PC-9 (cell line): ENCODE data around the gene SLC35F3. TPM values are rescaled to one million over a fixed set of nuclear protein-coding genes. Genes with fewer than 3 reads are reported as not detected.

ENCODE experiments used
- BruUV-seq: library from RNA; stranded (reverse); fragments of 400-500 nt; replicated peaks from 2 replicates; lab custom pipeline; 2021; lab: Mats Ljungman, UMichigan
- CTCF ChIA-PET: fragments of 300-600 bp; sonication (Branson Sonifier 250); formaldehyde crosslinking; loops from one replicate; lab custom pipeline; 2022; ENCODE audit warnings: antibody characterized with exemption; lab: Charles Lee
- POLR2A ChIA-PET: fragments of 300-600 bp; sonication (Branson Sonifier 250); formaldehyde crosslinking; loops from one replicate; lab custom pipeline; 2022; ENCODE audit warnings: antibody characterized with exemption; ENCODE audit not compliant: unreplicated experiment; lab: Charles Lee
- DNase-seq, 2 experiments: peaks; one replicate each; pipeline versions ENCODE4 v3.0.0 to v3.0.0-alpha.2; 2015 to 2022; ENCODE audit warnings: mixed read lengths in 1 of 2
- H2AFZ ChIP-seq: fragments of 200-600 bp; sonication (generic); 2 replicates; pipeline ENCODE4 v1.8.1; 2017; ENCODE audit warnings: antibody characterized with exemption
- H3F3A ChIP-seq: fragments of 200-600 bp; sonication (generic); 2 replicates; pipeline ENCODE4 v1.8.1; 2017; ENCODE audit warnings: antibody characterized with exemption, mild to moderate bottlenecking, low read depth; ENCODE audit not compliant: insufficient read depth
- H3K27ac ChIP-seq: fragments of 200-600 bp; sonication (generic); 2 replicates; pipeline ENCODE4 v1.6.1; 2016; ENCODE audit warnings: mixed run types
- H3K27me3 ChIP-seq: fragments of 200-600 bp; sonication (generic); 2 replicates; pipeline ENCODE4 v1.6.1; 2016; ENCODE audit warnings: low read depth, mixed run types; ENCODE audit not compliant: insufficient read depth
- H3K36me3 ChIP-seq: fragments of 200-600 bp; sonication (generic); 2 replicates; pipeline ENCODE4 v1.6.1; 2016; ENCODE audit warnings: low read depth, mixed run types
- H3K4me1 ChIP-seq: fragments of 200-600 bp; sonication (generic); replicated peaks from 2 replicates; pipeline ENCODE4 v1.6.1; 2016; ENCODE audit warnings: mixed run types; ENCODE audit not compliant: insufficient read depth
- H3K4me2 ChIP-seq: fragments of 200-600 bp; sonication (generic); 2 replicates; pipeline ENCODE4 v1.6.1; 2017; ENCODE audit warnings: mixed run types
- H3K4me3 ChIP-seq: fragments of 200-600 bp; sonication (generic); 2 replicates; pipeline ENCODE4 v1.6.1; 2016; ENCODE audit warnings: mixed run types
- H3K79me2 ChIP-seq: fragments of 200-600 bp; sonication (generic); 2 replicates; pipeline ENCODE4 v1.6.1; 2017; ENCODE audit warnings: low read depth, mixed run types
- H3K9me2 ChIP-seq: fragments of 200-600 bp; sonication (generic); 2 replicates; pipeline ENCODE4 v1.8.1; 2017; ENCODE audit warnings: mild to moderate bottlenecking; ENCODE audit not compliant: insufficient read depth
- H3K9me3 ChIP-seq: fragments of 200-600 bp; sonication (generic); 2 replicates; pipeline ENCODE4 v1.8.1; 2016; ENCODE audit warnings: low read depth; ENCODE audit not compliant: insufficient read depth
- H4K20me1 ChIP-seq: fragments of 200-600 bp; sonication (generic); 2 replicates; pipeline ENCODE4 v1.8.1; 2017; ENCODE audit not compliant: insufficient read depth
- CTCF ChIP-seq: fragments of 200-600 bp; sonication (generic); conservative IDR thresholded peaks from 2 replicates; pipeline ENCODE4 v1.6.1; 2017; ENCODE audit warnings: mixed run types, antibody characterized with exemption, mild to moderate bottlenecking, moderate library complexity
- EZH2 ChIP-seq: fragments of 200-600 bp; sonication (generic); IDR thresholded peaks from 2 replicates; pipeline ENCODE4 v1.8.0; 2017; ENCODE audit warnings: antibody characterized with exemption, low read depth
- intact Hi-C: fragments of 100-400 bp; cut with micrococcal nuclease; formaldehyde crosslinking; loops from one replicate; pipeline ENCODE4 v1.10.0; 2022; ENCODE audit not compliant: unreplicated experiment
- total RNA-seq: library from RNA; stranded (reverse); gene quantifications from 2 replicates; pipeline ENCODE4 v1.2.3, GENCODE V29; 2021

Gene SLC35F3
- total RNA-seq, 1 experiment from 2014 or later, result 6.1 TPM

DNA sequence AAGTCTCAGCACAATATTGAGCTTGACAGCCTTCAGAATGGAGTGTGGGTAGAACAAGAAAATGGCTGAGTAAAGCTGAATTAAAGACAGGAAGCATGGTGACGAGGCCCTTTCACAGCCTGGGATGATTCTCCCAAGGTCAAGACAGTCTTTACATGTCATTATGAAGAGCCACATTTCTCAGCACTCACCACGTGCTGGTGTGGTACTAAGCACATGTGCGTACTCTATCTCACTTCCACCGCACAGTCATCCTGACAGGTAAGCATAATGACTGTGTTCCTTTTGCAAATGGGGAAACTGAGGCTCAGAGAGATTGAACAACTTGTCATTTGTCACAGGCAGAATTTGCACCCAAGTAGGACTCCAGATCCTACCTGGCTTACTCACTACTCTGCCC is 376.0 kb downstream of the SLC35F3 start:
- H3K4me1 ChIP-seq, result no peaks in the 10 kb centered on the region
- no peaks in the 10 kb centered on the region for H3K9me3 ChIP-seq
- no peak overlapping the region for H2AFZ ChIP-seq
- no TSS peak for BruUV-seq
- H3K27me3 ChIP-seq, result no peaks in the 10 kb centered on the region
- no peak overlapping the region for H3K4me2 ChIP-seq
- CTCF ChIA-PET, result no interaction called here
- no peak for DNase-seq
- H4K20me1 ChIP-seq, result no peaks in the 10 kb centered on the region
- no peaks in the 10 kb centered on the region for H3F3A ChIP-seq
- TF ChIP-seq CTCF (no peak), EZH2 (no peak)
- intact Hi-C loops, result no loop called here
- H3K79me2 ChIP-seq, result no peaks in the 10 kb centered on the region
- H3K9me2 ChIP-seq, result no peaks in the 10 kb centered on the region
- POLR2A ChIA-PET, result no interaction called here
- H3K4me3 ChIP-seq, result no peak overlapping the region
- no peak overlapping the region for H3K27ac ChIP-seq
- H3K36me3 ChIP-seq, result no peaks in the 10 kb centered on the region

DNA sequence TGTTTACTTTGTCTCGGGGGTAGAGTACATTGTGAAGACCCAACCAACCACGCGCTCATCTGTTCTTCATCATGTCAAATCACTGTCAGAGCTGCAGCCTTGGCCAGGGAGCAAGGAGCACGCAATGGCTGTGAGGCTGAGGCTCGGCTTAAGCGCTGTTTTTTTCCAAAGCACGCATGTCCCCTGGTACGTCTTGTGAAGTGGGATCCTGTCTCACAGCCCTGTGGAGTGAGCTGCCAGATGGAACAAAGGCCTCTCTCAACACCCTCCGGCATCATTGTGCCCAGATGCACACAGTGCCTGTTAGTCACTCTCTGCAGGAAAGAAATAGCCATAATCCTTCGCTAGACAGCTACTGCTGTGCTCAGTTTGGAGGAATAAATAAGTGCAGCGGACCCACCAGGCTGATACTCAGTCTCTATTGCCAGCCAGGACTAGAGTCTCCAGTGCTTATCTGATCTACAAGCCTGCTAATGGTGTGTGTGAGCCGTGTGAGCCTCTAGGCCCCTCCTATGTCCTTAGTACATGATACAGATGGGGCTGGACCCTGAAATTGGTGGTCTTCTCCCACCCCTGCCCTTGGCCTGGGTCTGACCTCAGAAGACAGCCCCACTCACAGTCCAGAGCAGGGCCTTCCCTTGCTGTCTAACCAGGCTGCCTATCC is 377.5 kb downstream of the SLC35F3 start:
- POLR2A ChIA-PET, result no interaction called here
- H3K27ac ChIP-seq, result no peak overlapping the region
- BruUV-seq, result no TSS peak

DNA sequence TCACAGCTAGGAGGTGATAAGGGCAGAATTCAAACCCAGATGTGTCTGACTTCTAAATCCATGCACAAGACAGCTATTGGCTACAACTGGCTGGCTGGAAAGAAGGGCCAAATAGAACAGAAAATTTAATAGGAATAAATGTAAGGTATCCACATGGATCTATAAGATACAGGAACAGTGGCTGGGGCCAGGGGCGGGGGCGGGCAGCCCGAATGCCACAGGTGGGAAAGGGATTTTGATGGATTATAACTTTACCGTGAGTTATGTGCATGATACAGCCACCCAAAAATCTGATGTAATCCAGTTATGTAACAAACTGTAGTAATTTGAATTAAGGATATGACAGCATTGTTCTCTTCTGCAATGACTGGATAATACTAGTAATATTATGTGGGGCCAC is 381.7 kb downstream of the SLC35F3 start:
- H3K27ac ChIP-seq, result no peak overlapping the region
- no peaks in the 10 kb centered on the region for H3K36me3 ChIP-seq
- no peak overlapping the region for H3K4me2 ChIP-seq
- H3K9me2 ChIP-seq, result no peaks in the 10 kb centered on the region
- no TSS peak for BruUV-seq
- H2AFZ ChIP-seq, result no peak overlapping the region
- DNase-seq, result no peak
- H3K79me2 ChIP-seq, result no peaks in the 10 kb centered on the region
- H3F3A ChIP-seq, result no peaks in the 10 kb centered on the region
- H3K27me3 ChIP-seq, result no peaks in the 10 kb centered on the region
- H3K9me3 ChIP-seq, result no peaks in the 10 kb centered on the region
- H3K4me3 ChIP-seq, result no peak overlapping the region
- intact Hi-C loops, result no loop called here
- H4K20me1 ChIP-seq, result no peaks in the 10 kb centered on the region
- H3K4me1 ChIP-seq, result no peaks in the 10 kb centered on the region
- ChIA-PET POLR2A (no interaction called here), CTCF (no interaction called here)
- TF ChIP-seq EZH2 (no peak), CTCF (no peak)

More for the DNA sequence above, 377.5 kb downstream of the SLC35F3 start:
- intact Hi-C loops, result no loop called here
- no peak overlapping the region for H3K4me2 ChIP-seq
- no peak for DNase-seq
- H2AFZ ChIP-seq, result no peak overlapping the region
- no peaks in the 10 kb centered on the region for H3F3A ChIP-seq
- no peaks in the 10 kb centered on the region for H3K79me2 ChIP-seq
- no peak overlapping the region for H3K4me3 ChIP-seq
- no peaks in the 10 kb centered on the region for H3K27me3 ChIP-seq
- H3K4me1 ChIP-seq, result no peaks in the 10 kb centered on the region
- no peaks in the 10 kb centered on the region for H3K9me3 ChIP-seq
- TF ChIP-seq EZH2, result no peak
- TF ChIP-seq CTCF, result no peak
- CTCF ChIA-PET, result no interaction called here
- H3K9me2 ChIP-seq, result no peaks in the 10 kb centered on the region
- H4K20me1 ChIP-seq, result no peaks in the 10 kb centered on the region
- no peaks in the 10 kb centered on the region for H3K36me3 ChIP-seq
